ENCODE data around the gene TM4SF1.
"Not testable (repeated sequence)": the region's sequence is repeated elsewhere in the genome, so short reads cannot be mapped to it uniquely, and the experiment has no call there.

The TM4SF1 gene

GRCh38 chr3:149393345-149394160, 16.1 kb upstream of the TM4SF1 start:
- peak; percentile 19 for DNase-seq

- DNase-seq, result no peak
Measured at GRCh38 chr3:149391960-149392359, 14.5 kb upstream of the TM4SF1 start.

- DNase-seq, result no peak
Measured at GRCh38 chr3:149390772-149391212, 13.3 kb upstream of the TM4SF1 start.

- no peak for DNase-seq
Measured at GRCh38 chr3:149390294-149390693, 12.8 kb upstream of the TM4SF1 start.

GRCh38 chr3:149388531-149389417, 11.3 kb upstream of the TM4SF1 start:
- no peak for DNase-seq

- no peak for DNase-seq
Measured at GRCh38 chr3:149388001-149388440, 10.6 kb upstream of the TM4SF1 start.

- DNase-seq, result no peak
Measured at GRCh38 chr3:149386299-149386606, 8.8 kb upstream of the TM4SF1 start.

GRCh38 chr3:149385617-149386298, 8.3 kb upstream of the TM4SF1 start:
- DNase-seq, result no peak

- no peak for DNase-seq
Measured at GRCh38 chr3:149384911-149385321, 7.5 kb upstream of the TM4SF1 start.

GRCh38 chr3:149384167-149384566, 6.7 kb upstream of the TM4SF1 start:
- DNase-seq, result no peak

GRCh38 chr3:149383703-149384102, 6.3 kb upstream of the TM4SF1 start:
- no peak for DNase-seq

GRCh38 chr3:149382518-149382917, 5.1 kb upstream of the TM4SF1 start:
- DNase-seq, result no peak

GRCh38 chr3:149382101-149382467, 4.6 kb upstream of the TM4SF1 start:
- DNase-seq, result no peak

GRCh38 chr3:149381173-149382100, 4.0 kb upstream of the TM4SF1 start:
- no peak for DNase-seq

- not testable (repeated sequence) for DNase-seq
Measured at GRCh38 chr3:149380220-149380619, 2.8 kb upstream of the TM4SF1 start.

- no peak for DNase-seq
Measured at GRCh38 chr3:149378478-149379309, 1.2 kb upstream of the TM4SF1 start.

- no peak for DNase-seq
Measured at GRCh38 chr3:149376718-149377407, 586 bp downstream of the TM4SF1 start.

GRCh38 chr3:149375501-149376196, 1.8 kb downstream of the TM4SF1 start:
- no peak for DNase-seq

- no peak for DNase-seq
Measured at GRCh38 chr3:149374793-149375500, 2.5 kb downstream of the TM4SF1 start.

Data from retina (tissue), 1 donor.